Transverse colon (tissue), 4 donors: ENCODE results near the gene RBM5. TPM values are rescaled to one million over a fixed set of nuclear protein-coding genes. Genes with fewer than 3 reads are reported as not detected.

Experiments
- DNase-seq: peaks from one replicate; pipeline ENCODE4 v3.0.0-alpha.2; 2019
- H3K27ac ChIP-seq, 4 donors: fragments of 200-600 bp; sonication (generic); 2 replicates each; pipeline ENCODE4 v1.5.1; 2016 to 2018; ENCODE audit warnings: inconsistent platforms in 4 of 4
- H3K27me3 ChIP-seq: fragments of 200-600 bp; sonication (generic); 2 replicates; pipeline ENCODE4 v1.5.1; 2017; ENCODE audit warnings: inconsistent platforms
- H3K36me3 ChIP-seq, 4 donors: fragments of 200-600 bp; sonication (generic); 2 replicates each; pipeline ENCODE4 v1.5.1; 2017 to 2019; ENCODE audit warnings: inconsistent platforms in 4 of 4
- H3K4me1 ChIP-seq, 4 donors: fragments of 200-600 bp; sonication (generic); 2 replicates each; pipeline ENCODE4 v1.5.1; 2017 to 2020; ENCODE audit warnings: inconsistent platforms in 4 of 4
- H3K4me3 ChIP-seq, 4 donors: fragments of 200-600 bp; sonication (generic); 1 replicate in 1 of 4; 2 replicates in 3 of 4; pipeline versions ENCODE4 v1.5.1 to v1.6.1; 2017 to 2019; ENCODE audit warnings: inconsistent platforms in 4 of 4
- H3K9me3 ChIP-seq, 2 donors: fragments of 200-600 bp; sonication (generic); 2 replicates each; pipeline ENCODE4 v1.5.1; 2017 to 2019; ENCODE audit warnings: inconsistent platforms in 2 of 2
- EP300 ChIP-seq: sonication (generic); formaldehyde crosslinking; IDR thresholded peaks from one replicate; pipeline ENCODE4 v1.6.1; 2017; ENCODE audit warnings: antibody characterized with exemption, low read depth
- POLR2A ChIP-seq: fragments of 450-650 bp; IDR thresholded peaks from one replicate; pipeline ENCODE4 v1.6.1; 2016; ENCODE audit warnings: antibody characterized with exemption, mild to moderate bottlenecking, moderate library complexity
- POLR2AphosphoS5 ChIP-seq, 3 donors: sonication (generic); formaldehyde crosslinking; IDR thresholded peaks; one replicate each; pipeline ENCODE4 v1.6.1; 2016; ENCODE audit warnings: antibody characterized with exemption in 3 of 3
- WGBS, 2 donors: methylation state at CpG; one replicate each; pipeline ENCODE4 v1.1.5; 2018; ENCODE audit warnings: low coverage in 1 of 2; 5-methylcytosine and 5-hydroxymethylcytosine counted together
- in situ Hi-C, 4 donors: fragments of 200-750 bp; cut with MboI; loops; one replicate each; pipeline versions ENCODE4 v1.15.0 to v1.15.1; 2017; ENCODE audit warnings: low sequenced_read_pairs in 3 of 4, low pct_ligation_motif_present in 1 of 4, low pct_unique_long_range_greater_than_20kb in 1 of 4
- intact Hi-C: fragments of 100-400 bp; cut with DNase I; formaldehyde crosslinking; loops from one replicate; pipeline ENCODE4 v1.15.1; 2023; ENCODE audit warnings: low total_unique reads
- total RNA-seq, 4 donors: library from RNA; depleted of rRNA; stranded (reverse); fragments of >200 nt; gene quantifications; one replicate each; pipeline ENCODE4 v1.1.0, GENCODE V29; 2016
- TF ChIP-seq, protein P1 (sequence below), 5 experiments: fragments of 200-600 bp in 3 of 5; fragments of 450-650 bp in 2 of 5; sonication (generic) in 3 of 5; IDR thresholded peaks; 1 replicate in 2 of 5; 2 replicates in 3 of 5; pipeline ENCODE4 v1.5.1; 2016 to 2017; ENCODE audit warnings: antibody characterized with exemption in 5 of 5, inconsistent platforms in 3 of 5, mild to moderate bottlenecking in 2 of 5, moderate library complexity in 1 of 5

The RBM5 gene
- total RNA-seq, 4 donors from 2014 or later, result 238 to 391 (median 304) TPM

GRCh38 chr3:50150404-50150750 lies 61.7 kb downstream of the RBM5 start:
- Histone ChIP-seq H3K36me3 (no peaks in the 10 kb centered on the region), H3K27ac (no peak overlapping the region), H3K4me1 (peaks cover 5 to 13% (median 6%) of the 10 kb centered on the region in 4 donors), H3K9me3 (no peaks in the 10 kb centered on the region), H3K27me3 (peaks cover under 1% of the 10 kb centered on the region), H3K4me3 (no peak overlapping the region)
- intact Hi-C loops, result no loop called here
- TF ChIP-seq POLR2AphosphoS5 (IDR thresholded peaks at IDR 0.05), result no peak
- TF ChIP-seq, protein P1, sequence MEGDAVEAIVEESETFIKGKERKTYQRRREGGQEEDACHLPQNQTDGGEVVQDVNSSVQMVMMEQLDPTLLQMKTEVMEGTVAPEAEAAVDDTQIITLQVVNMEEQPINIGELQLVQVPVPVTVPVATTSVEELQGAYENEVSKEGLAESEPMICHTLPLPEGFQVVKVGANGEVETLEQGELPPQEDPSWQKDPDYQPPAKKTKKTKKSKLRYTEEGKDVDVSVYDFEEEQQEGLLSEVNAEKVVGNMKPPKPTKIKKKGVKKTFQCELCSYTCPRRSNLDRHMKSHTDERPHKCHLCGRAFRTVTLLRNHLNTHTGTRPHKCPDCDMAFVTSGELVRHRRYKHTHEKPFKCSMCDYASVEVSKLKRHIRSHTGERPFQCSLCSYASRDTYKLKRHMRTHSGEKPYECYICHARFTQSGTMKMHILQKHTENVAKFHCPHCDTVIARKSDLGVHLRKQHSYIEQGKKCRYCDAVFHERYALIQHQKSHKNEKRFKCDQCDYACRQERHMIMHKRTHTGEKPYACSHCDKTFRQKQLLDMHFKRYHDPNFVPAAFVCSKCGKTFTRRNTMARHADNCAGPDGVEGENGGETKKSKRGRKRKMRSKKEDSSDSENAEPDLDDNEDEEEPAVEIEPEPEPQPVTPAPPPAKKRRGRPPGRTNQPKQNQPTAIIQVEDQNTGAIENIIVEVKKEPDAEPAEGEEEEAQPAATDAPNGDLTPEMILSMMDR (IDR thresholded peaks at IDR 0.05), result no peak
- no peak for TF ChIP-seq EP300
- no peak for TF ChIP-seq POLR2A
- 83% methylated on average over 1 of the region's 1 CpG for WGBS, 2 donors
- in situ Hi-C loops, result no loop called here
- DNase-seq, result no peak

DNA sequence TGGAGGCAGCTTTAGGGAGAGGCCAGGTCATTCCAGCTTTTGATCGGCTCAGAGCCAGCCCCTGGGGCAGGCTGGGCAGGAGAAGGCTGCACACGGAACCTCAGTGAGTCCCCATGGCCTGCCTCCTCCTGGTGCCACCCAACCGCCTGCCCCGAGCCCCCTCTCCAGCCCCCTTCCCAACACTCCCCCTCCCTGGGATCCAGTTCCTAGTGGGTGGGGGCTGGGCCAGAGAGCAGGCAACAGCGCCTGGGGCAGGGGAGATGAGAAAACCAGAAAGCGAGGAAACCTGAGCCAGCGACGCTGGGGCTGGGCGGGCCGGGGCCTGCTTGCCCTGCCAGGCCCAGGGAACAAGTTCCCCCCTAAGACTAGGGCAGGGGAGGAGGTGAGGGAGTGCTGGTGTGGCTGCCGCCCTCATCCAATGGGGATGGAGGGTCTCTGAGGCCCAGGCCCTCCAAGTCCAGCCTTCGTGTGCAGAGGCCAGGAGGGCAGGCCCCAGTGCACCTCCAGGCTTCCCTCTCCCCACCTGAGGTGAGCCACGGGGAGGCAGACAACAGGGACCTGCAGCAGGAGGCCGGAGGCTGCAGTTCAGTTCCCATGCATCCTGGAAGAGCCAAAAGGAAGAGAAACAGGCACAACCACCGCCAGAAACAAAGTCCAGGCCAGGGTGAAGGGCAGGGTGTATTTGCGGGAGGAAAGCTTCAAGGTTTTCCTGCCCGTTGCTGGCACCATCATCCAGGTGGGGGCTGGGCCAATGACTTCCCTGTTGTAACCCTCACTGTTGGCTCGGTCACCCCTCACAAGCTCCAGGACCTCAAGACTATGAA lies 62.4 kb downstream of the RBM5 start:
- Histone ChIP-seq H3K36me3 (no peaks in the 10 kb centered on the region), H3K4me3 (no peak overlapping the region), H3K4me1 (peaks cover 6 to 20% (median 13%) of the 10 kb centered on the region in 4 donors), H3K27ac (no peak overlapping the region), H3K9me3 (no peaks in the 10 kb centered on the region), H3K27me3 (peaks cover 7% of the 10 kb centered on the region)
- intact Hi-C loops, result no loop called here
- 73% methylated on average over 18 of the region's 18 CpGs; no CpG with 5 or more reads in 1 of the 2 donors for WGBS, 2 donors
- in situ Hi-C loops, result no loop called here
- TF ChIP-seq EP300, result no peak
- TF ChIP-seq POLR2A, result no peak
- TF ChIP-seq, protein P1 (IDR thresholded peaks at IDR 0.05), result no peak
- no peak for TF ChIP-seq POLR2AphosphoS5 (IDR thresholded peaks at IDR 0.05)
- DNase-seq, result no peak

GRCh38 chr3:50151728-50152127 lies 63.0 kb downstream of the RBM5 start:
- H3K27ac ChIP-seq, result no peak overlapping the region
- H3K4me1 ChIP-seq, result peaks cover 6 to 27% (median 20%) of the 10 kb centered on the region in 4 donors

DNA sequence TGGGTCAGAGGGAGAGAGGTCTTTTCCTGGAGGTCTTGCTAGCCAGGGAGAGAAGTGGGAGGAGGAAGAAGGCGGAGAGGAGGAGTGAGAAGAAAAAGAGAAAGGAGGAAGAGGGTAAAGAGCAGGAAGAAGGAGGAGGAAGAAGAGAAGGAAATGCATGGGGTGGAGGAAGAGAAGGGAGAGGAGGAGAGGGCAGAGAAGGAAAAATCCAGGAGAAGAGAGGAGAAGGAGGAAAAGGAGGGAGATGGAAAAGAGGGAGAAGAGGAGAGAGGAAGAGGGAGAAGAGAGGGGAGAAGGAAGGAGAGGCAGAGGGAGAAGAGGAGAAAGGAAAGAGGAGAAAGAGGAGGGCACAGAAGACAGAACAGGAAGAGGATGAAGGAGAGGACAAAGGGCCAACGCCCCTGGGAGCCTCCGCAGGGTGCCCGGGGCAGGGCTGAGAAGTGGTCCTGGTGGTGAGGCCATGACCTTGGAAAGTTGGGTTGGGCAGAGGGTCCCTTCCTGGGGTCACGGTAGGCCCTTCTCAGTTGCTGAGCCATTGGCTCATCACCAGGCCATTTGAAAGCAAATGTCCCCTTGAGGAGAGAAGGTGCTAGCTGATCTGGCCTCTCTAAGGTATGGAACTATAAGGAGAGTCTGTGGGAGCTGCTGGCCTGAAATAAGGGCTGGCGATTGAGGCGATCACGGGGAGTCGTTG lies 65.2 kb downstream of the RBM5 start:
- WGBS, 2 donors, result 53 to 88% methylated on average over 4 to 9 of the region's 9 CpGs
- Histone ChIP-seq H3K4me1 (peaks cover 9 to 48% (median 30%) of the 10 kb centered on the region in 4 donors), H3K9me3 (no peaks in the 10 kb centered on the region), H3K27ac (no peak overlapping the region), H3K36me3 (no peaks in the 10 kb centered on the region), H3K4me3 (peak overlapping the region in 3 of 4 donors; percentile 53 to 64 (median 62)), H3K27me3 (peaks cover 14% of the 10 kb centered on the region)
- in situ Hi-C loops, result no loop called here
- intact Hi-C loops, result no loop called here
- DNase-seq, result no peak
- TF ChIP-seq POLR2A (no peak), POLR2AphosphoS5 (IDR thresholded peaks at IDR 0.05) (no peak), EP300 (no peak)
- TF ChIP-seq, protein P1 (IDR thresholded peaks at IDR 0.05), result no peak

More at GRCh38 chr3:50151728-50152127, 63.0 kb downstream of the RBM5 start:
- no peak overlapping the region for H3K4me3 ChIP-seq
- no peaks in the 10 kb centered on the region for H3K36me3 ChIP-seq
- no peak for TF ChIP-seq POLR2AphosphoS5 (IDR thresholded peaks at IDR 0.05)
- TF ChIP-seq, protein P1 (IDR thresholded peaks at IDR 0.05), result no peak
- no peak for TF ChIP-seq POLR2A
- no peak for TF ChIP-seq EP300
- no peak for DNase-seq
- 86% methylated on average over 4 of the region's 5 CpGs; no CpG with 5 or more reads in 1 of the 2 donors for WGBS, 2 donors
- H3K9me3 ChIP-seq, result no peaks in the 10 kb centered on the region
- intact Hi-C loops, result no loop called here
- peaks cover 14% of the 10 kb centered on the region for H3K27me3 ChIP-seq
- in situ Hi-C loops, result no loop called here
